Activated B cell treated with CpG ODN at 0.5 μM for 24 hours (primary cell): ENCODE results near the gene PRPF40B. TPM values are rescaled to one million over a fixed set of nuclear protein-coding genes. Genes with fewer than 3 reads are reported as not detected.
A peak's percentile ranks its signal among the peaks of the same experiment; 100 is the strongest.

Source experiments
- ATAC-seq: fragments of 200-7000 bp; cut with Tn5 transposase; one replicate; pipeline ENCODE4 v1.10.0; 2021; ENCODE audit warnings: low read depth, mild to moderate bottlenecking, moderate library complexity
- CTCF ChIA-PET: fragments of 350-600 bp; sonication (Branson Sonifier 250); formaldehyde crosslinking; loops from one replicate; lab custom pipeline; 2021; ENCODE audit warnings: antibody characterized with exemption; lab: Charles Lee
- POLR2A ChIA-PET: fragments of 350-600 bp; sonication (Branson Sonifier 250); formaldehyde crosslinking; loops from one replicate; lab custom pipeline; 2021; ENCODE audit warnings: antibody characterized with exemption; lab: Charles Lee
- DNase-seq: peaks from one replicate; pipeline ENCODE4 v3.0.0; 2022
- H3K27ac Mint-ChIP-seq: one replicate; pipeline ENCODE4 v1.8.0; 2020; ENCODE audit warnings: mixed read lengths
- H3K27me3 Mint-ChIP-seq: one replicate; pipeline ENCODE4 v1.8.0; 2021; ENCODE audit warnings: mixed read lengths
- H3K36me3 Mint-ChIP-seq: one replicate; pipeline ENCODE4 v1.8.0; 2021; ENCODE audit warnings: low read depth, mixed read lengths
- H3K4me1 Mint-ChIP-seq: one replicate; pipeline ENCODE4 v1.8.0; 2021; ENCODE audit warnings: mixed read lengths
- H3K4me3 Mint-ChIP-seq: one replicate; pipeline ENCODE4 v1.8.0; 2020; ENCODE audit warnings: mild to moderate bottlenecking, mixed read lengths
- H3K9me3 Mint-ChIP-seq: one replicate; pipeline ENCODE4 v1.8.0; 2020; ENCODE audit warnings: mixed read lengths
- intact Hi-C: fragments of 100-400 bp; cut with micrococcal nuclease; formaldehyde crosslinking; loops from one replicate; pipeline ENCODE4 v1.15.1; 2024
- total RNA-seq: library from RNA; stranded (reverse); gene quantifications from 2 replicates; pipeline ENCODE4 v1.2.3, GENCODE V29; 2022
- TF ChIP-seq, protein P1 (sequence below): fragments of 200-600 bp; IDR thresholded peaks from one replicate; pipeline ENCODE4 v1.8.0; 2022; ENCODE audit warnings: antibody characterized with exemption, mild to moderate bottlenecking

PRPF40B gene
- total RNA-seq, 1 donor from 2014 or later, result 23.4 TPM

DNA sequence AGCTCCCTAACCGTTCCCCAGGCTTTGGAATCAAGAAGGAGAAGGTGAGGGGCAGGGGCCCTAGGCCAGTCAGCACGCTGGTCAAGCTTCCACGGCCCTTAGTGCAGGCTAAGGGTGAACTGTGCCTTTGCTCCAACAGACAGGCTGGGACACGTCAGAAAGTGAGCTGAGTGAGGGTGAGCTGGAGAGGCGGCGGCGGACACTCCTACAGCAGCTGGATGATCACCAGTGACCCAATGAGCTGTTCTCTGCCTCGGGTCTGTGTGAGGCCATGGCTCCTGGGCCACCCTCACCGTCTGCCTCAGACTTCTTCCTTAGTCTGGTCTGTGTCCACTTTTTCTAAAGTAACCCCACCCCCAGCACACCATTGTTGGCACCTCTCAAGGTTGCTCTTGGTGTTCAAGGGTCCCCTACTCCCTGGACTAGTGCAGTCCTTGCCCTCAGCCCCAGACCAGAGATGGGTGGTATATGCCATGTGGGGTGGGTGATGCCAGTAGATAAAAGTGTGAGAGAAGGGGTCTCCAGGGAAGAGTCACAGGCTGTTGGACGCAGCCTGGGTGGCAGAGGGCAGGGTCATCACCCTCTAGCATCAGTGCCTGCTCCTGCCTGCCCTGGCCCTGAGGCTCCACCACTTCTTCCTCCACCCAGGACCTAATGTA lies 20.7 kb downstream of the PRPF40B start:
- Mint-ChIP-seq H3K36me3 (peaks cover 63% of the 10 kb centered on the region), H3K9me3 (no peaks in the 10 kb centered on the region), H3K27me3 (no peaks in the 10 kb centered on the region), H3K4me3 (no peak overlapping the region), H3K4me1 (peaks cover 29% of the 10 kb centered on the region), H3K27ac (no peak overlapping the region)
- ChIA-PET POLR2A (interaction anchor here (1.0 to 3.4 kb wide), 8 partner anchors 19 to 97 kb away, joined by 3 to 27 read pairs (median 9); partner anchors contain the start of genes FMNL3 and TMBIM6), CTCF (interaction anchor here (0.5 to 14.7 kb wide), 14 partner anchors 11 to 196 kb away, joined by 3 to 284 read pairs (median 4); partner anchors contain the start of genes FMNL3 and TMBIM6)
- ATAC-seq (peak; percentile 20), DNase-seq (no peak)
- intact Hi-C loops, result loop anchor here (1.0 to 2.0 kb wide), 5 partner anchors 17 to 195 kb away; partner anchors contain the start of gene FMNL3
- TF ChIP-seq, protein P1, sequence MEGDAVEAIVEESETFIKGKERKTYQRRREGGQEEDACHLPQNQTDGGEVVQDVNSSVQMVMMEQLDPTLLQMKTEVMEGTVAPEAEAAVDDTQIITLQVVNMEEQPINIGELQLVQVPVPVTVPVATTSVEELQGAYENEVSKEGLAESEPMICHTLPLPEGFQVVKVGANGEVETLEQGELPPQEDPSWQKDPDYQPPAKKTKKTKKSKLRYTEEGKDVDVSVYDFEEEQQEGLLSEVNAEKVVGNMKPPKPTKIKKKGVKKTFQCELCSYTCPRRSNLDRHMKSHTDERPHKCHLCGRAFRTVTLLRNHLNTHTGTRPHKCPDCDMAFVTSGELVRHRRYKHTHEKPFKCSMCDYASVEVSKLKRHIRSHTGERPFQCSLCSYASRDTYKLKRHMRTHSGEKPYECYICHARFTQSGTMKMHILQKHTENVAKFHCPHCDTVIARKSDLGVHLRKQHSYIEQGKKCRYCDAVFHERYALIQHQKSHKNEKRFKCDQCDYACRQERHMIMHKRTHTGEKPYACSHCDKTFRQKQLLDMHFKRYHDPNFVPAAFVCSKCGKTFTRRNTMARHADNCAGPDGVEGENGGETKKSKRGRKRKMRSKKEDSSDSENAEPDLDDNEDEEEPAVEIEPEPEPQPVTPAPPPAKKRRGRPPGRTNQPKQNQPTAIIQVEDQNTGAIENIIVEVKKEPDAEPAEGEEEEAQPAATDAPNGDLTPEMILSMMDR, result no peak

DNA sequence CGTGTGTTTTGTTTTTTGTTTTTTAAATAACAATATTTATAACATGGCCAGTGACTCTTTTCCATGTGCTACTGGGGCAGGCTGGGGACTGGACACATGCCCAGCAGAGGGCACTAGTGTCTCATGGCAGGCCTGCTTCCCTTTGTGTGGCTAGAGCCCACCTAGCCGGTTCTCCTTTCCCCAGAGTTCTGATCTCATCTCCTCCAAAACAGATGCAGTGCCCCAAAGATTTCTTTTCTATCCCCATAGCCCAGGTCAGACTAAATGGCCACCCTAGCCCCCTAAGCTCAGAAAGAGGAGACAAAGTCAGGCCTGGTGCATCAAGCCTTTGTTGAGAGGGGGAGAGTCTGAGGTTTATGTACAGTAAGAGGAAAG lies 21.2 kb downstream of the PRPF40B start:
- Mint-ChIP-seq H3K4me1 (peaks cover 24% of the 10 kb centered on the region), H3K9me3 (no peaks in the 10 kb centered on the region), H3K36me3 (peaks cover 68% of the 10 kb centered on the region), H3K27me3 (no peaks in the 10 kb centered on the region), H3K4me3 (peak overlapping the region; percentile 12), H3K27ac (peak overlapping the region; percentile 81)
- DNase-seq (peak; percentile 71), ATAC-seq (peak; percentile 92)
- CTCF ChIA-PET, result interaction anchor here (0.7 to 14.7 kb wide), 16 partner anchors 9 to 133 kb away, joined by 3 to 284 read pairs (median 5); partner anchors contain the start of genes FMNL3 and TMBIM6
- POLR2A ChIA-PET, result interaction anchor here (0.6 to 3.4 kb wide), 14 partner anchors 19 to 133 kb away, joined by 3 to 27 read pairs (median 5); partner anchors contain the start of genes FMNL3 and TMBIM6
- intact Hi-C loops, result loop anchor here (1.0 to 2.0 kb wide), 5 partner anchors 17 to 194 kb away; partner anchors contain the start of gene FMNL3
- TF ChIP-seq, protein P1, result peak; percentile 93

DNA sequence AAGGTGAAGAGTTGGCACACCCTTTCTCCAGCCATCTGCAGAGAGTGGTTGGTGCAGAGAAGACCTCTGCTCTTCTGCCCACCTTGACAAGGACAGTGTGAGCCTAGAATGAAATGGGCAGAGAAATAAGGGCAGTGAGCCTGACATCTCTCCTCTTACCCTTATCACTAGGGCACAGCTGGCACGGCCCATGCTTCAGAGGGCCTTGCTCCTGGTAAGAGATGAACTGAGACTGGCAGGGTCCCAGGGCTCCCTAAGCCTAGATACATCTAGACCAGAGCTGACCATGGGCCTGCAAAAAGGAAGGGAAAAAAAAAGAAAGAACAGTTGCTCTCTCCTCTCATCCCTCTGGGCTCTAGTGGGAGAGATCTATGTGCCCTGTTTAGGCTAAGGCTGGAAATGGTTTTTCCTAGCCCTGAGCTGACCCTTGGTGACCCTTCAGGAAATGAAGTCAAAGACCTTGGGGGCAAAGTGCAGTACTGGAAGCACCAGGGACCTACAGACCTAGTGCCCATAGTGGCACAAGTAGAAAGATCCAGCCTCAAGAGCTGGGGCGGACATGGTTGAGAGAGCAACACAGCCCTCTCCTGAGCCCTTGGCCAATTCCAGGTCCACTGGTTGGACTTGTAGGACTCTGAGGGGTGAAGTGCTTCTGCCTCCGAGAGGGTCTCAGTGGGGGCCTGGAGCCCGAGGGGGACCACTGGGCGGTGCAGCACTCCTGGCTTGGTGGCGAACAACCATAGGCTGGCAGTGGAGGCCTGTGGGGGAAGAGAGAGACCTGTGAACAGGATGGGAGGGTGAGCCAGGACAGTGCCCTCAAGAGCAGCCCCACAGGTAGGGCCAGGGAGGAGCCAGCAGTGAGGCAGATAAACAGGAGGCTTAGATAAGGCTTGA lies 22.0 kb downstream of the PRPF40B start:
- CTCF ChIA-PET, result interaction anchor here (1.0 to 14.7 kb wide), 13 partner anchors 9 to 132 kb away, joined by 3 to 284 read pairs (median 7); partner anchors contain the start of genes FMNL3 and TMBIM6
- Mint-ChIP-seq H3K4me3 (no peak overlapping the region), H3K27ac (peak overlapping the region; percentile 81), H3K27me3 (no peaks in the 10 kb centered on the region), H3K4me1 (peaks cover 24% of the 10 kb centered on the region), H3K36me3 (peaks cover 76% of the 10 kb centered on the region), H3K9me3 (no peaks in the 10 kb centered on the region)
- intact Hi-C loops, result loop anchor here (2.0 kb wide), 2 partner anchors 53 to 193 kb away; no protein-coding TSS in a partner anchor
- POLR2A ChIA-PET, result interaction anchor here (0.6 to 3.4 kb wide), 15 partner anchors 15 to 132 kb away, joined by 3 to 27 read pairs (median 7); partner anchors contain the start of genes FMNL3 and TMBIM6
- ATAC-seq, result peak; percentile 3
- DNase-seq, result no peak
- TF ChIP-seq, protein P1, result no peak

DNA sequence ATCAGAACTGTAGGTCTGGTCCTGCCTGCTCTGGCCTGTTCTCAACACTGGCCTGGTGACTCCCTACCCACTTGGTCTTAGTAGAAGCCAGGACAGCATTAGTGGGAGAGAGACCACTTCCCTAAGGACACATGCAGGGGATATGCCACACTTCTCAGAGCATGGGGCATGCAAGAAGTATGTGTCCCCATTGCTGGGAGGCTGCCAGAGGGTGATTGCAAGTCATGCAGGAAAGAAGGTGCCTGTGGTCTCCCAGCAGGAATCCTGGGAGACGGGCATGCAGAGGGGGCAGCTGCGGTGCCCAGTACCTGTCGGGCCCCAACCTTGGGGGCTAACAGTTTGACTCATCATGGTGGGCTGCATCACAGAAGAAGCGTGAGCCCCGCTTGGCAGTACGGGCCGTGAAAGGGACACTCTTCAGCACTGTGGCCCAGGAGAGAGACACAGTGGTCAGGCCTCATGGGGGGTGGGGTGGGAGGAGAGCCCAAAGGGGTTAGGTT lies 23.0 kb downstream of the PRPF40B start:
- DNase-seq (no peak), ATAC-seq (no peak)
- Mint-ChIP-seq H3K27me3 (no peaks in the 10 kb centered on the region), H3K36me3 (peaks cover 84% of the 10 kb centered on the region), H3K9me3 (no peaks in the 10 kb centered on the region), H3K4me1 (peaks cover 24% of the 10 kb centered on the region), H3K27ac (no peak overlapping the region), H3K4me3 (no peak overlapping the region)
- intact Hi-C loops, result no loop called here
- TF ChIP-seq, protein P1, result no peak
- ChIA-PET POLR2A (interaction anchor here (0.6 to 0.9 kb wide), 2 partner anchors 17 to 40 kb away, joined by 3 to 9 read pairs; no protein-coding TSS in a partner anchor), CTCF (interaction anchor here (1.8 to 14.7 kb wide), 4 partner anchors 9 to 63 kb away, joined by 7 to 284 read pairs (median 14); partner anchors contain the start of gene FMNL3)
